Hematopoietic multipotent progenitor cell (in vitro differentiated cells): ENCODE results near the gene CS. TPM values are rescaled to one million over a fixed set of nuclear protein-coding genes. Genes with fewer than 3 reads are reported as not detected.
"Not testable (repeated sequence)": the region's sequence is repeated elsewhere in the genome, so short reads cannot be mapped to it uniquely, and the experiment has no call there.

ENCODE experiments used
- DNase-seq, 3 donors: peaks; one replicate each; pipeline ENCODE4 v3.0.0-alpha.2; 2011 to 2015; ENCODE audit warnings: low read depth in 2 of 3, low spot score in 2 of 3
- total RNA-seq: library from RNA; depleted of rRNA; stranded (reverse); fragments of >200 nt; gene quantifications from one replicate; pipeline ENCODE4 v1.2.3, GENCODE V29; 2012

Gene CS
- total RNA-seq = 106 TPM

GRCh38 chr12:56299853-56300643 is at the start of gene CS:
TSS of gene CS (minus strand) at chr12:56300330. CDS start at chr12:56300201, 129 bp downstream.
- peak; percentile 91 to 100 (median 98) for DNase-seq

GRCh38 chr12:56348776-56349175 is 48.6 kb upstream of the CS start:
- DNase-seq = no peak

- DNase-seq = not testable (repeated sequence)
These were observed 47.1 kb upstream of the CS start for GRCh38 chr12:56347255-56347654.

- no peak for DNase-seq
These were observed 46.5 kb upstream of the CS start for GRCh38 chr12:56346675-56347074.

GRCh38 chr12:56342290-56342689 is 42.2 kb upstream of the CS start:
- not testable (repeated sequence) for DNase-seq

- no peak for DNase-seq
These were observed 41.5 kb upstream of the CS start for GRCh38 chr12:56341616-56342015.

- DNase-seq = no peak
These were observed 39.0 kb upstream of the CS start for GRCh38 chr12:56339158-56339422.

GRCh38 chr12:56338308-56339157 is 38.4 kb upstream of the CS start, which contains the start of gene IL23A:
TSS of gene IL23A (plus strand) at chr12:56338884. CDS start at chr12:56339045, 161 bp downstream.
- peak; percentile 45 to 73 (median 71) for DNase-seq

GRCh38 chr12:56337753-56338251 is 37.7 kb upstream of the CS start:
- no peak for DNase-seq

GRCh38 chr12:56336361-56337167 is 36.4 kb upstream of the CS start:
- no peak for DNase-seq

- DNase-seq = not testable (repeated sequence)
These were observed 35.4 kb upstream of the CS start for GRCh38 chr12:56335527-56335926.

- DNase-seq = no peak
These were observed 34.3 kb upstream of the CS start for GRCh38 chr12:56334490-56334793.

GRCh38 chr12:56333679-56334489 is 33.8 kb upstream of the CS start, which contains the start of gene PAN2:
TSS of gene PAN2 (minus strand) at chr12:56334000. CDS start at chr12:56333094, 906 bp downstream.
- DNase-seq = peak; percentile 91 to 98 (median 98)

GRCh38 chr12:56333197-56333678 is 33.1 kb upstream of the CS start:
- no peak for DNase-seq

- DNase-seq = no peak
These were observed 32.5 kb upstream of the CS start for GRCh38 chr12:56332512-56333196.

- DNase-seq = no peak
These were observed 30.9 kb upstream of the CS start for GRCh38 chr12:56330936-56331490.

GRCh38 chr12:56326533-56326932 is 26.4 kb upstream of the CS start:
- no peak for DNase-seq

GRCh38 chr12:56326126-56326525 is 26.0 kb upstream of the CS start:
- DNase-seq = no peak

- no peak for DNase-seq
These were observed 24.1 kb upstream of the CS start for GRCh38 chr12:56324206-56324605.
